HG02870 (cell line): Measurements from ENCODE around the gene PLD4.

ENCODE experiments used
- ATAC-seq: cut with Tn5 transposase; IDR thresholded peaks from one replicate; pipeline ENCODE4 v1.9.1; 2021; ENCODE audit warnings: mild to moderate bottlenecking, moderate library complexity; ENCODE audit not compliant: unreplicated experiment

The PLD4 gene

DNA sequence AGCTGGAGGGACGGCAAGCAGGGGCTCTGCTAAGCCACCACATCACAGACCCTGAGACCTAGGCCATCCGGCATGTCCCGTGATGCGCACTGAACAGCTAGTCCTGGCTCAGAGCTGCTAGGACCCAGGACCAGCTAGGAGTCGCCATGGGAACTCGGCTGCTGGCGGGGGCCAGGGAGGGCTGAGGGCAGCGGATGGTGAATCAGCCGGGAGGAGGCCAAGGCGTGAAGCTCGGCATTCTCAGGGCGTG, 48.4 kb downstream of the PLD4 start:
- ATAC-seq: no peak

- ATAC-seq: no peak
Measured at GRCh38 chr14:104973385-104974145, 48.9 kb downstream of the PLD4 start.

DNA sequence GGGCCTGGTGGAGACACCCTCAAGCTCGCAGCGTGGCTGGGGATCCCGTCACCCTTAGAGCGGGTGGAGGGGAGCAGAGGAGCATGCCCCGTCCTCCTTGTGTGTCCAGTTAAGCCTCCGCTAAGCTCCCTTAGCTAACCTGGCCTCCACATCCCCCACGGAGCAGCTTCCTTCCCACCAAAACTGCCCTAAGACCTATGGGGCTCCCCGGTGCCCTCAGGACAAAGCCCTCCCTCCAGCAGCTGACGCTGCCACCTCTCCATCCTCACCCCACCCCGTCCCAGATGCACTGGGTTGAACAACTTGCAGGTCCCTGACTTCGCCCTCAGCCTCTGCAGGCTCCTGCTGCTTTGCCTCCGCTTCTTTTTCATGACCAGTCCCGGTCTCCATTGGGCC, 49.5 kb downstream of the PLD4 start:
- no peak for ATAC-seq

GRCh38 chr14:104974665-104975390, 50.1 kb downstream of the PLD4 start:
- no peak for ATAC-seq

DNA sequence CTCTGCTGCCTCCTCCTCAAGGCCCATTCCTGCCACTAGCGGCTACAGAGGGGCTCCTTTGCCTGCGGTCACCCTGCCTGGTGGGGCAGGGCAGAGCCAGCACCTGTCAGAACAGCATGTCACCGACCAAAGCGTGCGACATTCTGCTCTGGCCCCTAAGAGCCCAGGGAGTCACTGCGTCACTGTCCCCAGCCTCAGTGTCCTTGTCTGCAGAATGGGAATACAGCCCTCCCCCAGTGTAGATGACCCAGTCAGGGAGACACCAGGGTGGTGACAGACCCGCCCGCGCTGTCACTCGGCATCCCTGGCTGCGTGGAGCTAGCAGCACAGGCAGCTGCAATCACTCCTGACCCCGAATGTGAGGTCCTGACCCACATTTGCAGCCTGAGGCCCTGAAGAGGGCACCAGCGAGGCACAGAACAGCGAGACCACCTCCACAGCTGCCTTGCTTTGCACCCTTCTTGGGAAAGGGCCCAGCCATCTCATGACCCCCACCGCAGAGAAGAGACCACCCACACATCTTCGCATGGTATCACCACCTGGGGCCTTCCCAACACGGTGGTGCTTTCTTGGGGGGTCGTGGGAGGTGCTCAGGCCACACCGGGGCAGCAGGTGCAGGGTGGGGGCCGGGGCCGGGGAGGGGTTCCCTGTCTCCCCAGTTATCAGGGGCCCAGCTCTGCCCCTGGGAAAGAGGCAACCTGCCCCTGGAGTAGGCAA, 51.0 kb downstream of the PLD4 start:
- no peak for ATAC-seq

GRCh38 chr14:104976198-104977007, 51.7 kb downstream of the PLD4 start:
- no peak for ATAC-seq

GRCh38 chr14:104977008-104977680, 52.5 kb downstream of the PLD4 start:
- ATAC-seq: no peak

- no peak for ATAC-seq
Measured at GRCh38 chr14:104977681-104978653, 53.3 kb downstream of the PLD4 start, which contains the start of gene AHNAK2. TSS of gene AHNAK2 (minus strand) at chr14:104978374. CDS start at chr14:104978237, 137 bp downstream.

GRCh38 chr14:104978746-104979691, 54.3 kb downstream of the PLD4 start:
- ATAC-seq: no peak

GRCh38 chr14:104979758-104980610, 55.3 kb downstream of the PLD4 start:
- ATAC-seq: no peak

- ATAC-seq: no peak
Measured at GRCh38 chr14:104980611-104981531, 56.2 kb downstream of the PLD4 start.

DNA sequence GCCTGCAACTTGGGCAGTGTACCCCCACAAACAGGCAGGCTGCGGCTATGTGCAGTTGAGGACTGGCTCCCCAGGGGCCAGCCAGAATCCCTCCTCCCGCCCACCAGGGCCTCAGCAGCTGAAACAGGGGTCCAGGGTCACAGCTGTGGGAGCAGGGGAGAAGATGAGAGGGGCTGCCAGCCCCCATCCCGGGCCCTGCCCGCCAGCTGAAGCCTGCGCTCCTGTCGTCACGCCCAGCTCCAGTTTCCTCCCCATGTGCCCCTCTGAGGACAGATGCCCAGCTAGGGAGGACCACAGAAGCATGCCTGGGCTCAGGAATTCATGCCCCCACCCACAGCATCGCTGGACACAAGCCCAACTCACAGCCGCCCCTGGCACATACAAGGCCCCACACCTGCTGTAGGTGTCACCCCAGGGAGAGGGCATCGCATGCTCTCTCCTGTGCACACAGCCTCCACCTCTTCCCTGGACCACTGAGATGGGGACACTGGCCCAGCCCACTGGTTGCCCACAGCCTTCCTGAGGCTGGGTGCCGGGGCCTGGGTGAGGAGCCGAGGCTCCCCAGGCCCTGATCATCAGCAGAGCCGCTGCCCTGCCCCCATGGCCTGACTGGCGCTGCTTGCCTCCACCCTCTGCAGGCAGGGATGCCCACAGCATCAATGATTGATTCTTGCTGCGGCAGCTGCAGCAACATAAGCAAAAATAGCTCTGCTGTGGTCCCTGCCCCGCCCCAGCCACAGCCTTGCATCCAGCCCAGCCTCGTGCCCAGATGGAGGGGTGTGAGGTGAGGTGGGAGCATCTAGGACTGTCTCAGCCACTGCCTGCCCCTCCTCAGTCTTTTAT, 57.2 kb downstream of the PLD4 start:
- ATAC-seq: no peak

GRCh38 chr14:104982548-104983230, 58.0 kb downstream of the PLD4 start:
- no peak for ATAC-seq
